Endometrial microvascular endothelial cells (primary cell): ENCODE measurements around the gene NAP1L1. TPM values are rescaled to one million over a fixed set of nuclear protein-coding genes. Genes with fewer than 3 reads are reported as not detected.

Source experiments
- in situ Hi-C: cut with HindIII; loops from 2 replicates; pipeline ENCODE4 v1.10.0; 2017; ENCODE audit warnings: low sequenced_read_pairs, low pct_unique_long_range_greater_than_20kb; ENCODE audit errors: inconsistent ontology term
- total RNA-seq: library from RNA; depleted of rRNA; stranded (reverse); fragments of >200 nt; gene quantifications from one replicate; pipeline ENCODE4 v1.2.3, GENCODE V29; 2015; ENCODE audit errors: inconsistent ontology term

NAP1L1 gene
- total RNA-seq, 1 donor from 2014 or later = 332 TPM

GRCh38 chr12:76091246-76091754 lies 6.8 kb upstream of the NAP1L1 start:
- in situ Hi-C loops = no loop called here

DNA sequence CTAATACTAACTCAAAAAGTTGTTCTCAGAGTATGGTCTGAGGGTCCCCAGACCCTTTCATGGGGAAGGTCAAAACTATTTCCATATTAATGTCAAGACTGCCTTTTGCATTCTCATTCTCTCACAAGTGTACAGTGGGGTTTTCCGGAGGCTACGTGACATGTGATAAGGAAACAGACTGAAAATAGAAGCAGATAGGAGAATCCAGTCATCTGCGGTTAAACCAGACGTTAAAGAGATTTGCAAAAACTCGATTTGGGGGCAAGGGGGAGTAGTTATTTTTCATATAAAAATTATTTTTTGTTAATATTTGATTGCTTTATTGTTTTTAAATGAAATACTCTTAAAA lies 1.0 kb upstream of the NAP1L1 start:
- in situ Hi-C loops = no loop called here

DNA sequence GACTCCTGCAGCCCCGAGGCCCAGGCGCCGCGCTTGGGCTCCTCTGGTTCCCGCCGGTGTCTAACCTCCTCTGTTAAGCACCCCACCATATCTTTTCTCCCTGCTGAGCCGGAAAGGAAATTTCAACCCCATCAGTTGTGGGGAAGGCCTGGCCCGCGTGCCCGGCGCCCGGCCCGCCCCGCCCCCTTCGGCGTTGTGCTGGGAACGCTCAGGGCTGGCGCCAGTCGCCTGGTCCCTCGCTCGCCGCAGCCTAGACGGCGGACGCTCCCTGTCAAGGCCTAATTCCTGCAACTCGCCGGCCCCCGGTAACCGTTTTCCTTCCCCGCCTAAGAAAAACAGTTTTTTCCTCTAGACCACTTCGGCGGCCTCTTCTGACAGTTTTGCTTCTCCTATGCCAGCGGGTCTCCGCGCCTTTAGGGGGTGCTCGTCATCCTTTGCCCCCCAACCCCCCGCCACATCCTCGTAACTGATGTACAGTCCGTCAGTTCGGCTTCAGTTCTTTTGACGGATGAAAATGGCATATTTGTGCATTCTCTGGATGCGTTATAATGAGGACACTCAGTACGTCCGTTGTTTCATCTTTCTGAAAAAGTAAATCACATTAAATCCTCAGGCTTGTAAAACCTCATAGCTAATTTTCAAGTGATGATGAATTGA lies 506 bp upstream of the NAP1L1 start:
- in situ Hi-C loops = no loop called here

DNA sequence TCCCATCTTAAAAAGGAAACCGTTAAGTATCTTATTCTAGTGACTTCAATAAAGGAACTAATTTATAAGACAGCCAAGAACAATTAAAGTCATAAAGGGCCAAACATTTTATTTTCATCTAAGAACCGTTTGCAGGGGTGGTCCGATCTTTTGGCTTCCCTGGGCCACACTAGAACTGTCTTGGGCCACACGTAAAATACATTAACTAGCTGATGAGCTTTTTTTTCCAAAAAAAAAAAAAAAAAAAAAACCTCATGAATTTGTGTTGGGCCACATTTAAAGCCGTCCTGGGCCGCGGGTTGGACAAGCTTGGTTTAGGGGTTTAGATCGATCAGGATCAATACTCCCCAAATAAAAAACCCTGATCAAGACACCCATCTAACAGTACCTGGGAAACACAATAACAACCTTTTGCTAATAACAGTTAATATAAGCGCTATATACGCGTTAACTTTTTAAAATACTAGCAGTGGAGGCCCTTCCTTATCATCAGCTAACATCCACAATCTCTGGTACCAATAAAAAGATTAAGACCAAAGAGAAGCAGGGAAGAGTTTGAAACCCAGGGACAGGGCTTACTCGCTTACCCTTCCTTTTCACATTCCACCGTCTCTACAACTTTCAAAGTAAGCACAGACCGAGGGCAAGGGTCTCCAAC lies 1.1 kb downstream of the NAP1L1 start:
- in situ Hi-C loops = no loop called here

GRCh38 chr12:76081909-76082308 lies 2.6 kb downstream of the NAP1L1 start:
- in situ Hi-C loops = no loop called here

- in situ Hi-C loops = no loop called here
Observed at GRCh38 chr12:76080729-76081415, 3.6 kb downstream of the NAP1L1 start.

- in situ Hi-C loops = no loop called here
Observed at GRCh38 chr12:76080017-76080728, 4.3 kb downstream of the NAP1L1 start.

GRCh38 chr12:76078748-76079147 lies 5.7 kb downstream of the NAP1L1 start:
- in situ Hi-C loops = no loop called here

DNA sequence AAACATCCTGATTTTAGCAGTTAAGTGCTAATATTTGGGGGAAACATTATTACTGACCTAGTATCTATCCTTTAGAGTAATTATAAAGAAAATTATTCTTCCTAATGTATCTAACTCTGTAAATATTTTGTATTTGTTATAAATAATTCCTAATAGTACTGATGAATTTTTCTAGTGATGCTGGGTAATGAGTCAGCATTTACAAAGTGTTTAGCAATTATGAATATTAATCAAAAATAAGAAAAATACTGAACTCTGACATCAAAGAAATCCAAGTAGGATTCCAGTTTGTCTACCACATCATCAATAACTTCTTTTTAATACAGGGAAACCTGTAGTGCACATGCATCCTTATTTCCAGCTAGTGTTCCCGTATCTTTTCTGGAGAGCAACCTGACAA lies 9.0 kb downstream of the NAP1L1 start:
- in situ Hi-C loops = no loop called here

- in situ Hi-C loops = no loop called here
Observed at GRCh38 chr12:76074701-76075336, 9.7 kb downstream of the NAP1L1 start.

GRCh38 chr12:76073561-76073960 lies 10.9 kb downstream of the NAP1L1 start:
- in situ Hi-C loops = no loop called here

DNA sequence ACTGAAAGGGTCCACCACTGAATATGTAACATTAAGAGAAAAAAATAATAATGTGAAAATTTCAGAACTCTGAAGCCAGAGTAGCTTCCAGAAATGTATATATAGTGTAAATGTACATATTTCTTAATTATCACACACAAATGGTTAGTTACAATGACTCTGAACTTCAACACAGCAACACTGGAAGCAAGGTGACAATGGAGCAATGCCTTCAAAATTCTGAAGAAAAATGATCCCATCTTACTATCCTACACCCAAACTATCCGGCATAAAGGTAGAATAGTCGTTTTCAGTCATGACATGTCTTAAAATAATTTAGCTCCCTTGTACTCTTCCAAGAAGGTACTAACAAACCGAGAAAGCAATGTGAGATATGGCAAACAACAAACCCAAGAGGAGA lies 11.9 kb downstream of the NAP1L1 start:
- in situ Hi-C loops = no loop called here

- in situ Hi-C loops = no loop called here
Observed at GRCh38 chr12:76069339-76069738, 15.1 kb downstream of the NAP1L1 start.

- in situ Hi-C loops = no loop called here
Observed at GRCh38 chr12:76065917-76066316, 18.6 kb downstream of the NAP1L1 start.

GRCh38 chr12:76064904-76065303 lies 19.6 kb downstream of the NAP1L1 start:
- in situ Hi-C loops = no loop called here

DNA sequence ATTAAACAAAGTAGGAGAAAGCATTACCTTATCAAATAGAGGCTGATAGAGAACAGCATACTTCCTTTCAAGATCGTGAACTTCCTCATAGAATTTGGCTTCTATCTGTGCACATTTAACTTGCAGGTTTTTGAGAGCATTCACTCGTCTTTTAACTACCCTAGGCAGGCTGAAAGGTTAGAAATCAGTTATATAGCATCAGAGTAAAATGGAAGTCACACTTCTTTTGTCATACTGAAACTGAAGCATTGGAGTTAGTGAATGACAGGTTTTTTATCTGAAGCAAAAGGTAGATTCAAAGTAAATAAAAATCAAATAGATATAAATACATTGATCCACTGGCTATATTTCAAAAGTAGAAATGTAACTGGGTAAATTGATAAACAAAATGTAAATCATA lies 24.4 kb downstream of the NAP1L1 start:
- in situ Hi-C loops = no loop called here

DNA sequence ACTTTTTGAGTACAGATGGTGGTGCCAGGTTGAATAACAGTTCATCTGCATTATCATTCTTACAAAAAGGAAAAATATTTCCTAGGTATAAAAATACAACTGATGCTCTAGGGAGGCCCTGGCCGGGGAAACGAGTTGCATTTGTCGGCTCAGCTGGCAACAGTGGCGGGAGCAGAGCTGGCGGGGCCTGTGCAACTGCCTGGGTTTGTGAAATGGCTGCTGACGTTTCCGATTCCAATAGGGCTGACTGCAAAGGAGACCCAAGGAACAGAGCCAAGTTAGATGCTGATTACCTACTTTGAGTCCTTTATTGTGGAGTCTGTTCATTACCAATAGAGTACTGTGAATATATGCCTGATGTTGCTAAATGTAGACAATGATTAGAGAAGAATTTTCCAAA lies 27.2 kb downstream of the NAP1L1 start:
- in situ Hi-C loops = no loop called here

DNA sequence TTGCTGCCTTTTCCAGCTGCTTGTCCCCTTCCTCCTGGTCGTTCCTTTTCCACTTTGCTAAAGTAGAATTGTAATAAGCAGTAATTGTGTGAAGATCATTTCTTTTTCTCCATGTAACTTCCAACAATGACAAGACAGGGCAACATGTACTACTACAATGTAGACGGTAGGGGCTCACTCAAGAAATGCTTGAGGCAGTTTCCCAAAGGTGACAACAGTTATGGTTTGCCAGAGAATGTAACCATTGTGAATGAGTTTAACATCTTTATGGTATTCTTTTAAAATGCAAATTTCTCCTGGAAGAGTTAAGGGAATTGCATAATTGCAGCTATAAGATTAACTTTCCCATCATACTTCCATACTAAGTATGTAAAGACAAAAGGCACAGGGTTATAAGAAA lies 29.1 kb downstream of the NAP1L1 start:
- in situ Hi-C loops = no loop called here
